T follicular helper cell (primary cell): ENCODE measurements around the gene TRPC4AP.

Source experiments
- DNase-seq: peaks from one replicate; pipeline ENCODE4 v3.0.0-alpha.2; 2020; ENCODE audit warnings: low read depth

The TRPC4AP gene

DNA sequence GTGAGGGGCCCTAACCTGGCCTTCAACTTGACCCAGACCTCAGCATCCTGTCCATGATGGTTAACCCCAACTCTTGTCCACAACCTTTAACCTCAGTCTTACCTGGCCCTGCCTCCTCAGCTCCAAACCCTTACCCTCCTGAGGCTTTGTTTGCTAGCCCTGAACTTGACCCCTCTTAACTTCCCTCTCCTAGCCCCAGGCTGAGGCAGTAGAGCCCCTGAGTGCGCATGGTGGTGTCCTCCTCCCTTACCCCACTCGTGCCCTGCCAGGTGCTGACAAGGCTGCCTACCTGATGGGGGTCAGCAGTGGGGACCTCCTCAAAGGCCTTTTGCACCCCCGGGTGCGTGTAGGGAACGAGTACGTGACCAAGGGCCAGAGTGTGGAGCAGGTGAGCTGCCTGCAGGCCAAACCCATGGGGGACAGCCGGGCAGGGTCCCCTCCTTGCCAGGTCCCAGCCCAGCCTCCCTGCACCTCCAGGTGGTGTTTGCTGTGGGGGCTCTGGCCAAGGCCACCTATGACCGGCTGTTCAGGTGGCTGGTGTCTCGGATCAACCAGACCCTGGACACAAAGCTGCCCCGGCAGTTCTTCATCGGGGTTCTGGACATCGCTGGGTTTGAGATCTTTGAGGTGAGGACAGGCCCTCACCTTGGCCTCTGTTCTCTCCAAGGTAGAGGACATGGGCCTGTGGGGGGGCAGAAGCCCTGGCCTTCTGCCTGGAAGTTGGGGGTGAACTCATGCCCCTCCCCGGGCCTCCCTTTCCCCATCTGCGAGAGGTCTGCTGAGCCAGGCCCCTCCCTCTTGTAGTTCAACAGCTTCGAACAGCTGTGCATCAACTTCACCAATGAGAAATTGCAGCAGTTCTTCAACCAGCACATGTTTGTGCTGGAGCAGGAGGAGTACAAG lies 105.1 kb downstream of the TRPC4AP start:
- DNase-seq, result no peak

DNA sequence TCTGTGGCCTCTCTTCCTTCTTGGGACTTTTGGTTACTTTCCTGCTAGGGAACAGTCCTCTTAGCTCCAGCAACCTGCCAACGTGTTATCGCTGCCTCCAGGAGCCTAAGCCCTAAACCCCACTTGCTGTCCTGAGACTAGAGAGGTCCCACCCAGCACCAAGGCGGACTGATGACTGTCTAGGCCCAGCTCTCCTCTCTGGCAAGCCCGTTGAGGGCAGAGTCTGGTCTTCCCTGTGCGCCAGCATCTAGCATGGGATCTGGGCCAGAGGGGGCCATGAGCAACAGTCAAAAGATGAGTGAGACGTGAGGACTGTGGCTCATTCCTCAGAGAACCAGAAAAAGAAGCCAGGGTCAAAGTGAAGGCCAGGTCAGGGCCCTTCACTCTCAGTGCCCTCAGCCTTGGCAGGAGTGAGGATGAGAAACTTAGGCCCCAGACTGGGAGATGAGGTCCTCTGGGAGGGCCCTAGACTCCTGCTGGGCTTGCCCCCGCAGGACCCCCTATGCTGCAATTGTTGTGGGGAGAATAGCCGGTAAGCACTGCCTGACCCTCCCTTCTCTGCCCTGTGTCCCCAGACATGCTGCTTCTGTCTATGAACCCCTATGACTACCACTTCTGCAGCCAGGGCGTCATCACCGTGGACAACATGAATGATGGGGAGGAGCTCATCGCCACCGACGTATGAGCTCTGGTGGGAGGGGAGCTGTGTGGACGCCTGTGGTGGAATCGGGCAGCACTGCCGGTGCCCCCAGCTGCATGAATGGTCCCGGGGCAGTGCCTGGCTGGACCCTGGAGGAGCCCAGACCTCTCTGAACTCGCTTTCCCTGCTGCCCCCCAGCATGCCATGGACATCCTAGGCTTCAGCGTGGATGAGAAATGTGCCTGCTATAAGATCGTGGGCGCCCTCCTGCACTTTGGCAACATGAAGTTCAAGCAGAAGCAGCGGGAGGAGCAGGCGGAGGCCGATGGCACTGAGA lies 106.0 kb downstream of the TRPC4AP start:
- no peak for DNase-seq

DNA sequence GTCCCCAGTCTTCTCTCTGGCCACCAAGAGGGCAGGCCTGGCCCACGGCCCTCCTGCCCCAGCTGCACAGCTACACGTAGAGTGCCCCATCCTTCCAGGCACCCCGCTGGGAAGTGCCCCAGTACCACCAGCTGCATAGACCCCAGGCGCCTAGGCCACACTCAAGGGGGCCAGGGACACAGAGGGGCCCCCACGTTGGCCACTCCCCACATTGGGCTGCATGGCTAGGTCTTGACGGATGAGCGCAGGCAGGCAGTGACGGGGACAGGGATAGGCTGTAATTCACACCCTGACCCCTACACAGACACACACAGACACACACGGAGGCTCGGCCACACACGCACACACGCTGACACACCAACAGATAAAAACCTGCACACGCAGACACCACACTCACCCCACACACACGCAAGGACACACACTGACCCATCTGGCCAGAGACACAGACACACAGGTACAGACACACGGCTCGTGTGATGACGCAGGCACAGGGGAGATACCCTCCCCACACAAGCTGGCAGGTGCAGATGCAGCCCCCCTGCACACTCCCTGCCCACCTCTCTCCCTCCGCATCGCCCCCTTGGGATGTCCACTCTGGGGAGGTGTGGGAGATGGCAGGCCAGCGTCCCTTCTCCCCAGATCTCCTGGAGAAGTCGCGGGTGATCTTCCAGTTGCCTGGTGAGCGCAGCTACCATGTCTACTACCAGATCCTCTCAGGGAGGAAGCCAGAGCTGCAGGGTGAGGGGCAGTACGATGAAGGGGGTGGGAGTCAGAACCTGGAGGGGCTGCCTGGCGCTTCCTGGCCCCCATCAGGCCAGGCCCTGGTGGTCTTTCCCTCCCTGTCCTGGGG lies 106.9 kb downstream of the TRPC4AP start:
- DNase-seq, result no peak

DNA sequence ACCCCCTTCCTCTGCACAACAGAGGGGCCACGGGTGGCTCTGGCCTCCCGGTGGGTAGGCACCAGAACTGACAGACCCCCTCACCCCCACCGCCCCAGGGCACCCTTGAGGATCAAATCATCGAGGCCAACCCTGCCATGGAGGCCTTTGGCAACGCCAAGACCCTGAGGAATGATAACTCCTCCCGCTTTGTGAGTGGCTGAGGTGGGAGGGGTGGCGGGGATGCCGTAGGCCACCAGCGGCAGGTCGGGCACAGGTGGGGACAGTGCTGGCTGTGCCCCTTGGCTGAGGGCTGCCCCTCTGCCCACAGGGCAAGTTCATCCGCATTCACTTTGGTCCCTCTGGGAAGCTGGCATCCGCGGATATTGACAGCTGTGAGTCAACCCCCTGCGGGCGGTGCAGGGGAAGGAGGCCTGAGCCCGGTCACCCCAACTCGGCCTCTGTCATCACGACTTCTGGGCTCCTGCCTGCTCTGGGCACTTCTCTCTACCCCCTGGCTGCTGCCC lies 107.8 kb downstream of the TRPC4AP start:
- no peak for DNase-seq

DNA sequence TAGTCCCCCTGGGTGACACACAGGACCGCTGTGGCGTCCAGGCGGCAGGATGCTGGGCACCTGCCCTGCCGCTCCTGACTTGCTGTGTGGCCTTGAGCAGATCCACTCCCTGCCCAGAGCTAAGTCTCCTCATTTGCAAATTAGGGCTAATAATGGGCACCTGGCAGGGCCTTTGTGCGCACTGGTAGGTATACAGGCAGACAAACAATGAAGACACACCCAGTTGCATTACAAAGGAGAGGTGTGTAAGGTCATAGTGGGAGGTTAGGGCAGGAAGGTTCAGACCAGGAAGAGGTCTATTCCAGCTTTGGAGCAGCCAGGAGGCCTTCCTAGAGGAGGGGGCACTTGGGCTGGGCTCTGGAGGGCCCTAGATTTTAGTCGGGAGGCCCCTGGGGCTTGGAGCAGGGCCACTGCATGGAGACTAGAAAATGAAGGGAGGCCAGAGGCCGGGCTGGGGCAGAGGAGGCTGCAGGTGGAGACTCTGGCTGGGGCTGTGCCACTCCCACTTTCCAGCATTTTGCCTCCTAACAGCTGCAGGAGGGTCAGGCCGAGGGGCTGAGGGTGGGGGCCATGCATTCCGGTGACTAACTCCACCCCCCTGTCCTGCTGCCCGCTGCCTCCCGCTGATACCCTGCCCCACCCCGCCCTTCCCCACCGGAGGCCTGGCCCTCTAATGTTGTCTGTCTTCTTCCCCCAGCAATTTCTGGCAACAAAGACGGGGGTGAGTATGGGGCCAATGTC lies 108.4 kb downstream of the TRPC4AP start:
- no peak for DNase-seq

DNA sequence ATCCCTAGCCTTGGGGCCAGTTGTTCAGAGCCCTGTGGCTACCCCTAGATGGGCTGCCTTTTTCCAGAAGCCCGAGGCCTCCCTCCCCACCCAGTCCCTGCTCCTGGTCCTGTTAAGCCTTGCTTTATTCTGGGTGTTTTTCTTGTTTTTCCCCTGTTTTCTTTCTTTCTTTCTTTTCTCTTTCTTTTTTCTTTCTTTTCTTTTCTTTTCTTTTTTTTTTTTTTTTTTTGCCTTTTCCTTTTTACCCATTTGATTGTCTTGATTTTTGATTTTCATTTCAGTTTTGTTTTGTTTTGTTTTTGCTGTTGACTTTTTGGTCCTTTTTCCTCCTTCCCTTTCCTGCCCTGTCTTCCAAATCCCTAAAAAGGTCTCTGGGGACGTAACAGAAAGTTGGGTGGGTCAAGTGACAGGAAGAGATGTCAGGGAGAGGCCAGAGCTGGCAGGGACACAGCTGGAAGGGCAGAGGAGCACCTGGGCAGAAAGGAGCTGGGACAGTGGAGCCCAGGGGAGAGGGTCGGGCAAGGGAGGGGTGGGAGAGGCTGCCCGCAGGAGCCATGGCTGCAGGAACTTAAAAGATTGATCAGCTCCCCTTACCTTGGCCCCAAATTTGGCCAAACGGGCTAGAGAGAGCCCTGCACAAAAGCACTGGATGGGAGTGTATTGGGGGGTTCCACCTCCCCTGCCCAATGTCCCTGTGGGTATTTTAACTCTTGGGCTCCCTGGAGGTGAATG lies 109.4 kb downstream of the TRPC4AP start:
- no peak for DNase-seq

DNA sequence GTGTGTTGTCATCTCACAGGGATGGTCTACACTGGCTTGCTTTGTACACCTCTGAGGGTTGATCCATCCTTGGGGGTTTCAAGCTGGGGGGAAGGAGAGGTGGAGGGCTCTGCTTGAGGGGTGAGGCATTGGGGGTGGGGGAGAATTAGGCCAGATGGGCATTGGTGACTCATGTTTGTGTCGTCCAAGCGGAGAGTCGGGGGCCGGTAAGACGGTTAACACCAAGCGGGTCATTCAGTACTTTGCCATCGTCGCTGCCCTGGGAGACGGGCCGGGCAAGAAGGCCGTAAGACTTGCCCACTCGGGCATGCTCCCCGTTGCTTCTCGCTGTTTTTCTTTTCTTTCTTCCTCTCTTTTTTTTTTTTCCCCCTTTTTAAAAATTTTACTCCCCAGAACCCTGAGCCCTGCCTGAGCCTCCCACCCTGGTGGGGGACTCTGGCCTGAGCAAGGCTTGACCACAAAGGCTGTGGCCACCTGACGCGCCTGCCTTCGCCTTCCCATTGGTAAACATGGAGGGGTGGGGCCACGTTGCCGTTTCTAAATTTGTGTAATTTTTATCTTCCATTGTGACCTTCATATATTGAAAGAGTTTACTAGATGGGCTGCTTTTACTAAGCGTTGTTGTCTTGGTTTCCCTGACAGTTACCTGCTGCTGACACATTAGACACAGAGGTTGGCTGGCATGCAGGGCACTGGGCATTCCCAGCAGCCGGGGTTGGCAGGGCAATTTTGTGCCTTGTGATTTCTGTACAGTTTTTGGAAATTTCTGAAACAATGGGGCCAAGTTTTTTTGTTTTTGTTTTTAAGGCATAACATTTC lies 110.1 kb downstream of the TRPC4AP start:
- DNase-seq, result no peak

DNA sequence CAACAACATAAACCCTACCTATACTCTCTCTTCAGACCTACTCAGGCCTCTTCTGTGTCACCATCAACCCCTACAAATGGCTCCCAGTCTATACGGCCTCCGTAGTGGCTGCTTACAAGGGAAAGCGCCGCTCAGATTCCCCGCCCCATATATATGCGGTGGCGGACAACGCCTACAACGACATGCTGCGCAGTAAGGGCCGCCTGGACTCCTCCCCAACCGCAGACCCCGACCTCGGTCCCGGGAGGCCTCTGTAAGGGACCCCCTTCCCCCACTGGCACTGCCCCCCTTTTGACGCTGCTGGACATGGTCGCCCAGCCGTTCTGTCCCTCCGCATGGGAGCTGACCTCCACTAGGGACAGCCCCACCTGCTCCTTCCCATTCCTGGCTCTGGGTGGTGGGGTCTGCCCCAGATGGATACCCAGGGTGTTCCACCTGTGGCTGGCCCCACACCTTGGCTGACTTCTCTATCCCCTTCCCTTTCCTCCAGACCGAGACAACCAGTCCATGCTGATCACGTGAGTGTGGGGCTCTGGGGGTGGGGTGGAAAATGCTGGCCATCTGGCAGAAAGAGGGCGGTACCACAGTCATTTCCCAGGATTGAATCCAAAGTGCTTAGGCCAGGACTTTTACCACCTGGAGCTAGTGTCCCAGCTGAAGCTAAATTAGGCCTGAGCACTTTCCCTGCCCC lies 111.9 kb downstream of the TRPC4AP start:
- no peak for DNase-seq

DNA sequence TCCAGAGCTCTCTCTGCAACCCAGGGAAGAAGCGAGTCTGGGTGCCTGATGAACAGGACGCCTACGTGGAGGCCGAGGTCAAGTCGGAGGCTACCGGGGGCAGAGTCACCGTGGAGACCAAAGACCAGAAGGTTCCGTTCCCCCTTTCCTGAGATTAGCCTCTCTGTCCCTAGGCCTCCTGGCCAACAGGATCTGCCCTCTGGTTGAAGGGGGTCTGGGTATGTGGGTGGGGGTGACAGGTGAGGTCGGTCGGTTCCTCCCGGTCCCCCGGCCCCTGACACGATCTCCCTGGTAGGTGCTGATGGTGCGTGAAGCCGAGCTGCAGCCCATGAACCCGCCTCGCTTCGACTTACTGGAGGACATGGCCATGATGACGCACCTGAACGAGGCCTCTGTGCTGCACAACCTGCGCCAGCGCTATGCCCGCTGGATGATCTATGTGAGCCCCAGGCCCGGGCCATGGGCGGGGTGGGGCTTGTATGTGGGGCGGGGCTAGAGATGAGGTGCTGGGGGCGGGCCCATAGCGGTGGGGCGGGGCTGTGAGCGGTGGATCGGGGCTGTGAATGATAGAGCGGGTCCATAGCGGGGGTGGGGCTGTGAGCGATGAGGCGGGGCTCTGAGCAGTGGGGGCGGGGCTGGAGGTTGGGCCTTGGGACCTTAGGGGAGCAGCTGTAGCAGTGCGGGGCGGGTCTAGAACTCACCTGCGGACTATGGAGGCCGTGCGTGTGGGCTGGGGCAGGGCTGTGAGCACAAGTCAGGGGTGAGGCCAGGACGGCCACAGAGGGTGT lies 113.0 kb downstream of the TRPC4AP start:
- DNase-seq, result no peak

DNA sequence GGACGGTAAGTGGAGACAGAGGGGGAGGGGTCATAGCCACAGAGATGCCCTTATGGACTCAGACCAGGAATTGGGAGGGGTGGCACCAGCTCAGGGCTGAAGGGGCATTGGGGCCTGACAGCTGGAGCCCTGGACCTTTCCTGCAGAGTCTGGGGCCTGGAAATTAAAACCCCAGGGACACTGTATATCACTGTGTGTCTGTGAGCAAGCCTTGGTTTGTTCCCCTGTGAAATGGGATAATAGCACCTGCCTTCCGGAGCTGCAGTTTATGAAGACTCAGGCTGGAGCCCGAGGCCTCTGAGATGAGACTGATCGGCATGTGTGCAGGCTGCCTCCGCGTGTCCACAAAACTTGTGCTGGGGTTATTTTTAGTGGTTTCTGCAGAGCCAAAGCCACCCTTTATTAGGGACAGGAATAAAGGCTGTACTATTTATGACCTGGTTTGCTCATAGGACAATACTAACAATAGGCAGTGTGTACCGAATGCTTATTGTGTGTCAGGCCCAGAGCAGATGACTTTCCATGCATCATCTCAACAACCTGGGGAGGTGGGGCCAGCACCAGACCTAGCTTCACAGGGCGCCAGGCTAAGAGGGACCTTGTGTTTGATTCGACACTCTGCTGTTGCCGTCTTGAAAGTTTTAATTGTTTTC lies 114.4 kb downstream of the TRPC4AP start:
- DNase-seq, result no peak

DNA sequence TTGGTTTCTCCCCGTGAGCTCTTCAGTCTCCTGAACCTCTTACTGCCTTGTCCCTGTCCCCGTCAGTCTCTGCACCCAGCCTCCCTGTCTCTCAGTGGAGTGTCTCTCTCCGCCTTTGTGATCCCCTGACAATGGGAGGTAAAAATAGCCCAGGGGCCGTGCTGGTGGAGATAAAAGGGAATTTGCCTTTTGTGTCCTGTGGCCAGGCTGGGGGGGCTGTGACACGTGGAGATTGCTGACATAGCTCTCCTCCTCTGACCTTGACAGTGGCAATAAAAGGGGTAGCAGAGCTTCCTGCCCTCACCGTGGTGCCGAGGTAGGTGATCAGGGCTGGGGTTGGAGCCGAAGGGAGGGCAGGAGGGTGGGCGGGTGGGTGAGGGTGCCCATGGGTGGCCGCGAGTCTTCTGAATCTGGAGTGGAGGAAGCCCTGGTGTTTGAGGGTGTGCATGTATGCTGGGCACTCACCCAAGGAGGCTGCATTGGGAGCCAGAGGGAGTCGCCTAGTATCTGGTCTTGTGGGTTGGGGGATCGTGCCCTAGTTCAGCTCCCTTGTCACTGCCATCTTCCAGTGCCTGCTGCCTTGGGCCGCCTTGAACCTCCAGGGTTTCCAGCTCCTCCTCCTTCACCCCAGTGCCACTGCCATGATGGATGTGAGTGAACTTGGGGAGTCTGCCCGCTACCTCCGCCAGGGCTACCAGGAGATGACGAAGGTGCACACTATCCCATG lies 115.1 kb downstream of the TRPC4AP start:
- no peak for DNase-seq

DNA sequence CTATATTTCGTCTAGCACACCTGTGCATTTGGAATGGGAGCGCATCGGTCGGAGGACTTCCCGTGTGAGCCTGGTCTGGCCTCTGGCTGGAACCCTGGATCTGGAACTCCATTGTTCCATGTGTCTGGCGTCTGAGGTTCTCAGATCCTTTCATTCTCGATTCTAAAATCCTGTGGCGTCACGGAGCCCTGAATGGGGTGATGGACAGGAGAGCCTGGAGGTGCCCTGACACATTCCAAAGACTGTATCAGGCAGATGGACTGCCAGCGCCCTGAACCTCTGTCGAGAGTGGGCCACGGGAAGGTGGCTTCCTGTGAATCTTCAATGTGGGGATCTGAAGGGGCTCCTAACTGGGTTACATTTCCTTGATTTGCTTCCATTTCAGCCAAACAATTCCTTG lies 116.3 kb downstream of the TRPC4AP start:
- no peak for DNase-seq

DNA sequence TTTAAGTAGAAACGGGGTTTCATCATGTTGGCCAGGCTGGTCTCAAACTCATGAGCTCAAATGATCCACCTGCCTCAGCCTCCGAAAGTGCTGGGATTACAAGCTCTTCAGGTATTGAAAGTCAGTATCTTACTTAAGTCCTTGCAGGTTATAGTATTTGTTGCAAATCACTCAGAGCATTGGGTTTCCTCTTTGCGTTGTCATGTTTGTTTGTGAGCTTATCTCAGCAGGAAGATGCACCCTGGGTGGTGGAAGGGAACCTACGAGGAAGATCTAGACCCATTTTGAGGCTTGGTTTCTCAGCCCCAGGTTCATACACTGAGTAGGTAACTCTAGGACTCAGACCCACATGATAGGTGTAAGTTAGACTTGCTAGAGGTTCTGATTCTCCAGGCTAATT lies 118.4 kb downstream of the TRPC4AP start:
- no peak for DNase-seq

DNA sequence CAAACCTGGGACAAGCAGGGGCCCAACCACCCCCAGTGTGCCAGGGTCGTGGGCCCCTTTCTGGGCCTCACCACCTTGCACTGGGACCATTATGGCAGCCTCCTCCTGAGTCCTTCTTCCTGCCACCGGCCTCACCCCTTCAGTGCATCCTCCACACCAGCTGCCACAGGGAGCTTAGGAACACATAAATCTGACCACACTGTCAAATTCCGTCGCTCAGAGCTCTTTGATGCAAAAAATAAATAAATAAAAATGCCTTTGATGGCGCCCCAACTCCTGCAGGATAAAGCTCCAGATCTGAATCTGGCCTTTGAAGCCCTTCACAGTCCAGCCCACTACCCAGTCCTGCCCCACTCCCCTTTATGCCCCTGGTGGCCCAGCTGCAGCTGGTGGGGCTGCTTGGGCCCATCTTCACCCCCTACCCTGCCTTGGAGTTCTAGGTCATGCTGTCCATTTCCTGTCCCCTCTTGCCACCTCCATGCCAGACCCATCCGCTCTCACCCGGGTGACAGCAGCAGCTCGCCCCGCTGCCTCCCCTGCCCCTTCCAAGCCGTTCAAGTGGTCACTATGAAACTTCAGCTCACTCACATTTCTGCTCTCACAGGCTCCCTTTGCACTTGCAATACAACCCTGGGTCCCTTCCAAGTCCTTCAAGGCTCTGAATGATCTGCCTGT lies 120.9 kb downstream of the TRPC4AP start:
- DNase-seq, result no peak

DNA sequence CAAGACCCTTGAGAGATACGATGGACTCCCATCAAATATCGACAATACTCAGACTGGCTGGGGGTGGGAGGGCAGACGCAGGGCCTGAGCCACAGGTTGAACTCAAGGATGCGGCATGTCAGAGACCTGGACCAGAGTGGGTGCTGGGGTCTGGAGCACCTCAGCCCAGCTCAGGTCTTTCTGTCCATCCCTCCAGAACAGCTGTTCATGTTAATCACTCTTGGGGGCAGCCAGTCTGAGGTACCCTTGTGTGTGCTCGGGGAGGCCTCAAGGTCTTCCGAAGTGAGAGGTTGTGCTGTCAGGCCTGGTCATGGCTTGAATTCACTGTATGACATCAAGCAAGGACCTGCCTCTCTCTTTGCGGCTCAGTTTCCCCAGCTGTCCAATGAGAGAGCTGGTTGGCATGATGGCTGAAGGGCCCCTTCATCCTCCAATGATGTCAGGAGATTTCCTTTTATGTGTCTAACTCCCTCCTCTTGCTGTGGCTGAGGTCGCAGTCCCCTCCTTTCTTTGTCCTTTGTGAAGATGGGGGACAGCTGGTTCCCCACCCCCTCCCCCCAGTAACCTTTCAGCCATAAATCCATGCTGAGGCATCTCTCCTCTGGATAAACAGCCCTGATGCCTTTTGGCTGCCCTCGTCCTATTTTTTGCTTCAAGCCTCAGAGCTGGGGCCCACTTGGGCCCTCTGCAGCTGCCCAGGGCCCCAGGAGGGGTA lies 121.6 kb downstream of the TRPC4AP start:
- no peak for DNase-seq
